ENCODE results near the gene CDH4. TPM values are rescaled to one million over a fixed set of nuclear protein-coding genes. Genes with fewer than 3 reads are reported as not detected.

Gene CDH4
- total and polyA plus RNA-seq, 7 donors = under 0.01 to 0.06 TPM; not detected in 5

DNA sequence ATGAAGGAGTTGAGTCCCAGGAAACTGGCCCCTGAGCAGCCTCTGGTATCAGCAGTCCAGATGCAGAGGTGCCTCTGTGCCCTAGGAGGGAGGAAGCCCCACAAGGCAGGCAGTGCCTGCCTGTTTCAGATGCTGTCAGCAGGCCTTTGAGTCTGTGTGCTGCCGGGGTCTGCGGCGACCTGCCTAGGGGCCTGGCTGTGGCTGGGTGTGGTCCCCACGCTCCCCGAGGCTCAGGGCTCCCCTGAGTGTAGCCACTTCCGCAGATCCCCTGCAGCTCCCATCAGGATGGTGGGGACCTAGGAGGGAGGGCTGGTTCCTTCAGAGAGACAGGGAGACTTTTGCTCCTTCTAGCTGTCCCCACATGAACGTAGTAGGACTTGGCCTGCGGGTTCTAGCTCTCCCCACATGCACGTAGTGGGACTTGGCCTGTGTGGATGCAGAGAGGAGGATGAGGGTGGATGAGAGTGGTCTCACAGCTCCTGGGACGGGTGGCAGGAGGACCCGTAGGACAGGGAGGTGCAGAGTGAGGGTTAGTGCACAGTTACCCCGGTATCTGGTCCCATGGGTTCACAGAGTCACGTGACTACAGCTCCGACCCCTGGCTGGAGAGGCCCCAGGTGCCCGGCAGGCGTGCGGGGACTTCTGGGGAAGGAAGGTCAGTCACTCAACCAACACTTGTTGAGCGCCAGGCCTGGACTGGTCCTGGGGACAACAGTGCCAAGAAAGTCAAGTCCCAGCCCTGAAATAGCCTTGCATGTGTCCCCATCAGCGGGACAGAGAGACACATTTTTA, 41.0 kb downstream of the CDH4 start:
- Histone ChIP-seq H3K4me3 (no peak overlapping the region), H3K36me3 (no peaks in the 10 kb centered on the region), H3K27me3 (no peaks in the 10 kb centered on the region), H3K9me3 (peaks cover 0 to 3% (median 0%) of the 10 kb centered on the region in 4 donors), H3K27ac (no peak overlapping the region), H3K4me1 (peaks cover 0 to 7% (median 4%) of the 10 kb centered on the region in 4 donors)
- TF ChIP-seq, protein P1, sequence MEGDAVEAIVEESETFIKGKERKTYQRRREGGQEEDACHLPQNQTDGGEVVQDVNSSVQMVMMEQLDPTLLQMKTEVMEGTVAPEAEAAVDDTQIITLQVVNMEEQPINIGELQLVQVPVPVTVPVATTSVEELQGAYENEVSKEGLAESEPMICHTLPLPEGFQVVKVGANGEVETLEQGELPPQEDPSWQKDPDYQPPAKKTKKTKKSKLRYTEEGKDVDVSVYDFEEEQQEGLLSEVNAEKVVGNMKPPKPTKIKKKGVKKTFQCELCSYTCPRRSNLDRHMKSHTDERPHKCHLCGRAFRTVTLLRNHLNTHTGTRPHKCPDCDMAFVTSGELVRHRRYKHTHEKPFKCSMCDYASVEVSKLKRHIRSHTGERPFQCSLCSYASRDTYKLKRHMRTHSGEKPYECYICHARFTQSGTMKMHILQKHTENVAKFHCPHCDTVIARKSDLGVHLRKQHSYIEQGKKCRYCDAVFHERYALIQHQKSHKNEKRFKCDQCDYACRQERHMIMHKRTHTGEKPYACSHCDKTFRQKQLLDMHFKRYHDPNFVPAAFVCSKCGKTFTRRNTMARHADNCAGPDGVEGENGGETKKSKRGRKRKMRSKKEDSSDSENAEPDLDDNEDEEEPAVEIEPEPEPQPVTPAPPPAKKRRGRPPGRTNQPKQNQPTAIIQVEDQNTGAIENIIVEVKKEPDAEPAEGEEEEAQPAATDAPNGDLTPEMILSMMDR (IDR thresholded peaks at IDR 0.05) = no peak
- no peak for TF ChIP-seq POLR2AphosphoS5 (IDR thresholded peaks at IDR 0.05)
- TF ChIP-seq EP300 (IDR thresholded peaks at IDR 0.05) = no peak
- intact Hi-C loops (cut with DNase I) = no loop called here
- 78 to 87% methylated on average over 19 of the region's 19 CpGs for WGBS, 2 donors
- DNase-seq = no peak

DNA sequence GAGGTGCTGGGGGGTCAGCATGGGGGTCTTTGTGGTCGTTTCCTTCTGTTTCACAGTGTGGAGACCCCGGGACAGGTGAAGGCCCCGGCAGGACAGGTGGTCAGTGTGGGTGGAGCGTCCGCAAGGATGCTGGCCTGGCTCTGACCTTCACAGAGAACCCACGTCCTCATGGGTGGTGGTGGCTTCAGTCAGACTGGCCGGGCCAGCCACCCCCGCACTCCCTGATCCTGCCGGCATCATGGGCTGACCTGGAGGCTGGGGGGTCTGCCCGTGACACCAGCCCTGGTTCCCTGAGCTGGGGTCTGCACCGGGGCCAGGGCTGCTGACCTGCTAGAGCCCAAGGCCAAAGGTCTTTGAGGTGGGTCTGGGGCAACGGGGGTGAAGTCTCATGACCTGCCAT, 41.9 kb downstream of the CDH4 start:
- TF ChIP-seq, protein P1 (IDR thresholded peaks at IDR 0.05) = no peak
- no peak for TF ChIP-seq EP300 (IDR thresholded peaks at IDR 0.05)
- TF ChIP-seq POLR2A (IDR thresholded peaks at IDR 0.05) = no peak
- TF ChIP-seq POLR2AphosphoS5 (IDR thresholded peaks at IDR 0.05) = no peak
- DNase-seq = no peak
- WGBS, 2 donors = 75 to 85% methylated on average over 12 of the region's 12 CpGs

GRCh38 chr20:61295249-61295648, 43.2 kb downstream of the CDH4 start:
- no peak overlapping the region for H3K4me3 ChIP-seq
- no peak for DNase-seq
- TF ChIP-seq EP300 (IDR thresholded peaks at IDR 0.05) = no peak
- no peak for TF ChIP-seq POLR2AphosphoS5 (IDR thresholded peaks at IDR 0.05)
- TF ChIP-seq, protein P1 (IDR thresholded peaks at IDR 0.05) = no peak
- TF ChIP-seq POLR2A (IDR thresholded peaks at IDR 0.05) = no peak
- H3K27me3 ChIP-seq = no peaks in the 10 kb centered on the region
- WGBS, 2 donors = 84 to 91% methylated on average over 13 of the region's 13 CpGs
- intact Hi-C loops (cut with DNase I) = no loop called here
- no peak overlapping the region for H3K27ac ChIP-seq
- H3K4me1 ChIP-seq = peaks cover 0 to 7% (median 2%) of the 10 kb centered on the region in 4 donors
- no peaks in the 10 kb centered on the region for H3K36me3 ChIP-seq
- peaks cover 0 to 3% (median 0%) of the 10 kb centered on the region in 4 donors for H3K9me3 ChIP-seq

More for the DNA sequence above, 41.9 kb downstream of the CDH4 start:
- peaks cover 0 to 3% (median 2%) of the 10 kb centered on the region in 4 donors for H3K4me1 ChIP-seq
- no peak overlapping the region for H3K27ac ChIP-seq
- intact Hi-C loops (cut with DNase I) = no loop called here
- no peaks in the 10 kb centered on the region for H3K36me3 ChIP-seq
- H3K9me3 ChIP-seq = peaks cover 0 to 3% (median 0%) of the 10 kb centered on the region in 4 donors
- H3K27me3 ChIP-seq = no peaks in the 10 kb centered on the region
- no peak overlapping the region for H3K4me3 ChIP-seq

GRCh38 chr20:61295682-61296628, 43.9 kb downstream of the CDH4 start:
- TF ChIP-seq, protein P1 (IDR thresholded peaks at IDR 0.05) = no peak
- TF ChIP-seq EP300 (IDR thresholded peaks at IDR 0.05) (no peak), POLR2AphosphoS5 (IDR thresholded peaks at IDR 0.05) (no peak), POLR2A (IDR thresholded peaks at IDR 0.05) (no peak)
- no peaks in the 10 kb centered on the region for H3K27me3 ChIP-seq
- WGBS, 2 donors = 74 to 79% methylated on average over 33 of the region's 33 CpGs
- no peak overlapping the region for H3K27ac ChIP-seq
- H3K4me3 ChIP-seq = no peak overlapping the region
- H3K36me3 ChIP-seq = no peaks in the 10 kb centered on the region
- no peak for DNase-seq
- no peaks in the 10 kb centered on the region for H3K9me3 ChIP-seq
- H3K4me1 ChIP-seq = peaks cover 0 to 7% (median 2%) of the 10 kb centered on the region in 4 donors
- intact Hi-C loops (cut with DNase I) = no loop called here

Data from sigmoid colon (tissue), 7 donors.